ENCODE results near the gene MRC2.

MRC2 gene

DNA sequence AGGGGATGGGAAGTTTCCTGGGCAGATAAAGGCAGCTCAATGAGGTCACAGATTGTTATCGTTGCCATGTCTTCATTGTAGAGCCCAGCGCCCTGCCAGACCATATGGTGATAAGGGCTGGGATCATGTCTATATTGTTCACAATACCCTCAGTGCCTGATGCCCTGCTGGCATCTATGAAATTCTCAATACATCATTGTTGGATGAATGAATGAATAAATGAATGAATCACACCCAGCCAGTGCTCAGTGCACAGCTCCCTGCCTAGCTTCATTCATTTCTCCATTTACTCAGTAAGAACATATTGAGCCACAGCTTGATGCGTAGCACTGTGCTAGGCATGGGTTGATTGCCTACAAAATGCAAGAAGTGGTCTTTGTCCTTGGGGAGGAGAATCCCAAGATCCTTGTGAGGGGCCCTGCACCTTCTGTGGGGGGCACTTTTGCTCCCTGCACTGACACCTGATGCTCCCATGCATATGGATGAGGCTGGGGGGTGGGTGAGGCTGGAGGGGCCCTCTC is 29.7 kb downstream of the MRC2 start:
- H3K4me1 ChIP-seq (ENCODE audit: control insufficient read depth, insufficient read depth, low read length): peaks cover 40% of the 10 kb centered on the region
- no peaks in the 10 kb centered on the region for H3K36me3 ChIP-seq (ENCODE audit: control insufficient read depth, insufficient read depth, low read length, severe bottlenecking)
- H3K9me3 ChIP-seq (ENCODE audit: control insufficient read depth, low read length): peaks cover 8% of the 10 kb centered on the region
- DNase-seq (ENCODE audit: low read depth): no peak
- no peak overlapping the region for H3K9ac ChIP-seq (ENCODE audit: low read length)
- H3K27me3 ChIP-seq (replicated peaks; ENCODE audit: control insufficient read depth, insufficient read depth, low read length): no peaks in the 10 kb centered on the region
- no peak overlapping the region for H3K4me3 ChIP-seq (ENCODE audit: low read length)

DNA sequence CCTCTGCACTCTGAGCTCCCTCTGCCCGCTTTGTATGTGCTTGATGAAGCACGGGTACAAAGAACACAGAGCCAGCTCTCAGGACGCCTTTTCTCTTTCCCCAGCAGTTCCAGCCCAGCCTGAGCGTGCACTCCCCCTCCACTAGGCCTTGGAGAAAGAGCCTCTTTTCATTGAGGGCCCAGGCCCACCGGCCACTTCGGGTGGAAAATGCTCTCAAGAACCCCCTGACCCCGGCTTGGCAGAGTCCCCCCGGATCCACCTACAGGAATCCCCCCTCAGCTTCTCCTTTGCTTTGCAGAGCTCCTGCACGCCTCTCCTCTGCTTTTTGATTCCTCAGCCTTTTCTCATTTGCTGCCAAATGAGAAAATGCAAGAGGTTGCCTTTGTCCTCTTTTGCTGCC is 30.2 kb downstream of the MRC2 start:
- H3K4me3 ChIP-seq (ENCODE audit: low read length): no peak overlapping the region
- H3K4me1 ChIP-seq (ENCODE audit: control insufficient read depth, insufficient read depth, low read length): peaks cover 39% of the 10 kb centered on the region
- no peak for DNase-seq (ENCODE audit: low read depth)
- no peak overlapping the region for H3K9ac ChIP-seq (ENCODE audit: low read length)
- H3K36me3 ChIP-seq (ENCODE audit: control insufficient read depth, insufficient read depth, low read length, severe bottlenecking): no peaks in the 10 kb centered on the region
- H3K9me3 ChIP-seq (ENCODE audit: control insufficient read depth, low read length): peaks cover 8% of the 10 kb centered on the region
- no peaks in the 10 kb centered on the region for H3K27me3 ChIP-seq (replicated peaks; ENCODE audit: control insufficient read depth, insufficient read depth, low read length)

DNA sequence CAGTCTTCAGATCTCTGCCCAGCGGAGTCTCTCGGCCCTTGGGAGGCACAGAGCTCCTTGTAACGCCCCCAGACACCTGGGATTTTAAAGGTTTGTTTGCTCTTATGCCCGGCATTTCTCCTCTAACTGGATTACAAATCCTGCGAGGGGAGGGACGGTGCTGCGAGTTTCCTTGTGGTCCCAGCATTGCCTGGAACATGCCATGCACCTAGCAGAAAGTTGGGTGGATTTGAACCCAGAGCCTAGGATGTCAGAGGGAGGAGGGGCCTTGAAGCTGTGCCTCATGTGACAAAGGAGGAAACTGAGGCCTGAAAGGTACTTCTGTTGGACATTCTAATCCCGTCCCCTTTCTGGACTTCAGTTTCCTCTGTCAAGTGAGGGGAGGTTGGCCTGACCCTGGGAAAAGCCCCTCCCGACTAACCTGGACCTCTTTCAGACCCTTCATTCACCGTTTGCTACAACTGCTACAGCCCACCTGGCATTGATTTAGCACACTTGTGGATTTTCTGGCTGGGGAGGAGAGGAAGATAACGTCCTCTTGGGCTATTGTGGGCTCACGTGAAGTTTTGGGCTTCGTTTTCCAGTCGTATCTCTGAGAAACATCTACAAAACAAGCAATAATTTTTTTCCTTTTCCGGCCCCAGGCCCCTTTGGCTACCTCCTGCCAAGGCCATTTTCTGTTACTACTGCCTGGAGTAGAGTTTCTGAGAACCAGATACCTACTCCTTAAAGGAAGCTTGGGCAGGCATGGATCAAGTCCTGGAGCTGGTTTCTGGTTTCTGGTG is 30.9 kb downstream of the MRC2 start:
- DNase-seq (ENCODE audit: low read depth): no peak
- H3K27me3 ChIP-seq (replicated peaks; ENCODE audit: control insufficient read depth, insufficient read depth, low read length): no peaks in the 10 kb centered on the region
- peaks cover 8% of the 10 kb centered on the region for H3K9me3 ChIP-seq (ENCODE audit: control insufficient read depth, low read length)
- no peak overlapping the region for H3K4me3 ChIP-seq (ENCODE audit: low read length)
- no peak overlapping the region for H3K9ac ChIP-seq (ENCODE audit: low read length)
- no peaks in the 10 kb centered on the region for H3K36me3 ChIP-seq (ENCODE audit: control insufficient read depth, insufficient read depth, low read length, severe bottlenecking)
- peaks cover 38% of the 10 kb centered on the region for H3K4me1 ChIP-seq (ENCODE audit: control insufficient read depth, insufficient read depth, low read length)

DNA sequence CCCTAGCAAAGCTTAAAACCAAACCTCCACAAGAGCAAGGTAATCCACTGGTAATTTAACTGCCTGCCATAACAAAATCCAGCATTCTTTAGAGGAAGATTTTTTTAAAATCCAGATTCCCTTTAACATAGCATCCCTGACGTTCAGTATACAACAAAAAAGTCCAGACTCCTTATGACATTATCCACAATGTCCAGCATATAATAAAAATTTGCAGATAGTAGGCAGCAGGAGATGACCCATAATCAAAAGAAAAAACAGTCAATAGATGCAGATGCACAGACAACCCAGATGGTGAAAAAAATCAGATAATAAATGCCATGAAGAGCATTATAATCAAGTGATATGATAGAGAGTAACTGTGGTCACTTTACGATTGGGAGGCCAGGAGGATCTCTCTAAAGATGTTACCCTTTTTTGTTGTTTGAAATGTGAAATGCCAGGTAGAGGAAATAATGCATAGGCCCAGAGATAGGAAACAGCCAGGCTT is 33.2 kb downstream of the MRC2 start:
- peaks cover 8% of the 10 kb centered on the region for H3K9me3 ChIP-seq (ENCODE audit: control insufficient read depth, low read length)
- no peaks in the 10 kb centered on the region for H3K27me3 ChIP-seq (replicated peaks; ENCODE audit: control insufficient read depth, insufficient read depth, low read length)
- H3K36me3 ChIP-seq (ENCODE audit: control insufficient read depth, insufficient read depth, low read length, severe bottlenecking): no peaks in the 10 kb centered on the region
- H3K4me3 ChIP-seq (ENCODE audit: low read length): no peak overlapping the region
- H3K4me1 ChIP-seq (ENCODE audit: control insufficient read depth, insufficient read depth, low read length): peaks cover 24% of the 10 kb centered on the region
- DNase-seq (ENCODE audit: low read depth): no peak
- H3K9ac ChIP-seq (ENCODE audit: low read length): no peak overlapping the region

DNA sequence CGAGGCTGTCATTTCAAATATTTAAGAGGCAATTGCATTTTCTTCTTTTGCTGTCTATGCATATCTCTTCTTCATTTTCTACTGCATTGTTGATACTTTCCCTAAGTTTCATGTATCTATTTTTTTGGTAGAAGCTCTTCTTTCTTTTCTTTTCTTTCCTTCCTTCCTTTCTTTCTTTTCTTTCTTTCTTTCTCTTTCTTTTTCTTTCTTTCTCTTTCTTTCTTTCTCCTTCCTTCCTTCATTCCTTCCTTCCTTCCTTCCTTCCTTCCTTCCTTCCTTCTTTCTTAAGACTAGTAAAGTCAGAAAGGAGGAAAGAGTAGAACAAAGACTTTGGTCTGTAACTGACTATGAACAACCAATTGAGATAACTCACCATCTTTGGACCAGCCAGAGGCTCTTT is 33.9 kb downstream of the MRC2 start:
- DNase-seq (ENCODE audit: low read depth): no peak
- no peaks in the 10 kb centered on the region for H3K36me3 ChIP-seq (ENCODE audit: control insufficient read depth, insufficient read depth, low read length, severe bottlenecking)
- H3K9ac ChIP-seq (ENCODE audit: low read length): no peak overlapping the region
- peaks cover 22% of the 10 kb centered on the region for H3K4me1 ChIP-seq (ENCODE audit: control insufficient read depth, insufficient read depth, low read length)
- H3K9me3 ChIP-seq (ENCODE audit: control insufficient read depth, low read length): peaks cover 8% of the 10 kb centered on the region
- H3K4me3 ChIP-seq (ENCODE audit: low read length): no peak overlapping the region
- H3K27me3 ChIP-seq (replicated peaks; ENCODE audit: control insufficient read depth, insufficient read depth, low read length): no peaks in the 10 kb centered on the region

DNA sequence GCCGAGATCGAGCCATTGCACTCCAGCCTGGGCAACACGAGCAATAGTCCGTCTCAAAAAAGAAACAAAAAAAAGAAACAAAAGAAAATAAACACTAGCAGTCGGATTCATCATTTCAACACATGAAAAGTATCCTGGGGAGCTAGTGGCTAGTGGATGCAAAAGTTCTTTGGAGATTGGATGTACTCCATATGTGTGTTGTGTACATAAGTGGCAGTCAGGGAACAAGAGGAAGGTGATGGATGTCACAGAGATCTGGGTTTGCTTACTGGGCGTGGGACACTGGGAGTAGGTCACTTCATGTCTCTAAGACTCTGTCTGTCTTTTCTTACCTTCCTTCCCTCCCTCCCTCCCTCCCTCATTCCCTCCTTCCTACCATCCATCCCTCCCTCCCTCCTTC is 35.4 kb downstream of the MRC2 start:
- Histone ChIP-seq H3K36me3 (ENCODE audit: control insufficient read depth, insufficient read depth, low read length, severe bottlenecking) (peaks cover 8% of the 10 kb centered on the region), H3K9me3 (ENCODE audit: control insufficient read depth, low read length) (peaks cover 8% of the 10 kb centered on the region), H3K9ac (ENCODE audit: low read length) (no peak overlapping the region), H3K27me3 (replicated peaks; ENCODE audit: control insufficient read depth, insufficient read depth, low read length) (no peaks in the 10 kb centered on the region), H3K4me3 (ENCODE audit: low read length) (no peak overlapping the region), H3K4me1 (ENCODE audit: control insufficient read depth, insufficient read depth, low read length) (peaks cover 11% of the 10 kb centered on the region)
- no peak for DNase-seq (ENCODE audit: low read depth)

DNA sequence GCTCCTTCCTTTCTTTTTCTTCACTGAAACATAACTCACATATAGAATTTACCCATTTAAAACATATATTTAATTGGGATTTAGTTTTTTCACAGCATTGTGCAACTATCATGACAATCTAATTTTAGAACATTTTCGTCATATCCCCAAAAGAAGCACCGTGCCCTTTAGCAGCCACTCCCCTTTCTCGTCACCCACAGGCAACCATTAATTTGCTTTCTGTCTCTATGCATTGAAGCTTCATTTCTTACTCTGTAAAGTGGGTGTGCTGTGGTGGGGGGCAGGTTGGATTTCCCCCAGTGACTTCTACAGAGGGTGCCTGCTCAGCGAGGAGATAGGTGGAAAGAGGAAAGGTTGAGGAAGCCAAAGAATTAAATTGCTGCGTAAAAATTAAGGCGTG is 35.8 kb downstream of the MRC2 start:
- Histone ChIP-seq H3K9me3 (ENCODE audit: control insufficient read depth, low read length) (peaks cover 8% of the 10 kb centered on the region), H3K4me3 (ENCODE audit: low read length) (no peak overlapping the region), H3K27me3 (replicated peaks; ENCODE audit: control insufficient read depth, insufficient read depth, low read length) (no peaks in the 10 kb centered on the region), H3K4me1 (ENCODE audit: control insufficient read depth, insufficient read depth, low read length) (peaks cover 6% of the 10 kb centered on the region), H3K36me3 (ENCODE audit: control insufficient read depth, insufficient read depth, low read length, severe bottlenecking) (peaks cover 8% of the 10 kb centered on the region), H3K9ac (ENCODE audit: low read length) (no peak overlapping the region)
- DNase-seq (ENCODE audit: low read depth): no peak

DNA sequence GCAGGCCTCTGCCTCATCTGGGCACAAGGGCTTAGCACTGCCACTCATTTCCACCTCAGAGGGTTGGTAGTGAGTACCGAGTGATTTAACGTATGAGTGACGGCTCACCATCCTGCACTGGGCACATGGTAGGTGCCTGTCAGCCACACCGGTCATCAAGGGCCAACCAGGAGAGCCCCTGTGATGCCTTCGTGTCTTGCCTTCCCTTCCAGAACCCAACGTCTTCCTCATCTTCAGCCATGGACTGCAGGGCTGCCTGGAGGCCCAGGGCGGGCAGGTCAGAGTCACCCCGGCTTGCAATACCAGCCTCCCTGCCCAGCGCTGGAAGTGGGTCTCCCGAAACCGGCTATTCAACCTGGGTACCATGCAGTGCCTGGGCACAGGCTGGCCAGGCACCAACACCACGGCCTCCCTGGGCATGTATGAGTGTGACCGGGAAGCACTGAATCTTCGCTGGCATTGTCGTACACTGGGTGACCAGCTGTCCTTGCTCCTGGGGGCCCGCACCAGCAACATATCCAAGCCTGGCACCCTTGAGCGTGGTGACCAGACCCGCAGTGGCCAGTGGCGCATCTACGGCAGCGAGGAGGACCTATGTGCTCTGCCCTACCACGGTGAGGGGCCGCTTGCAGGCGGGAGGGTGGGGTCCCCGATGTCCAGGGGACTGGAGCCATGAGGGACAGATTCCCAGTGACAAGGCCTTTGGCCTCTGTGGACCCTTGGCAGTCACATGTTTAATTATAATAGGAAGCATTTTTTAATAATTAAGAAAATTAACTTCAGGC is 37.1 kb downstream of the MRC2 start:
- H3K9me3 ChIP-seq (ENCODE audit: control insufficient read depth, low read length): peaks cover 8% of the 10 kb centered on the region
- H3K36me3 ChIP-seq (ENCODE audit: control insufficient read depth, insufficient read depth, low read length, severe bottlenecking): peaks cover 8% of the 10 kb centered on the region
- H3K4me3 ChIP-seq (ENCODE audit: low read length): no peak overlapping the region
- H3K27me3 ChIP-seq (replicated peaks; ENCODE audit: control insufficient read depth, insufficient read depth, low read length): no peaks in the 10 kb centered on the region
- no peak for DNase-seq (ENCODE audit: low read depth)
- no peak overlapping the region for H3K9ac ChIP-seq (ENCODE audit: low read length)
- peaks cover 7% of the 10 kb centered on the region for H3K4me1 ChIP-seq (ENCODE audit: control insufficient read depth, insufficient read depth, low read length)

DNA sequence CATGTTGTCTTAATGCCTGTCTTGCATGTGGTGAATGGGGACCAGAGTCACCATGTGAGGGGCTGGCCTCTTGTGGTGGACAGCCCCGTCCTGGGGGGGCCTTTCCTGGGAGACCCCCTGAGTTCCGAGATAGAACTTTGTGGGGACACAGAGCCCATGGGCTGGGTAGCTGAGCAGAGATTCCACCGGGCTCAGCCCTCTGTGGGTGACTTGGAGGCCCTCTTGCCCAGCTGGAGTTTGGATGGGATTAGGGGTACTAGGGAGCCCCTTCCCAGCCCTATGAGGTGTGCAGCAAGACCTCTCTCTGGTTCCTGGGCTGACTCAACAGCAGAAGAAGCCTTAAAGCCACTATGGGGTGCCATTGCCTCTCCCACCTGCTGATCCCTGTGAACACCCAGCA is 38.1 kb downstream of the MRC2 start:
- Histone ChIP-seq H3K4me1 (ENCODE audit: control insufficient read depth, insufficient read depth, low read length) (peaks cover 7% of the 10 kb centered on the region), H3K36me3 (ENCODE audit: control insufficient read depth, insufficient read depth, low read length, severe bottlenecking) (peaks cover 16% of the 10 kb centered on the region), H3K4me3 (ENCODE audit: low read length) (no peak overlapping the region), H3K9ac (ENCODE audit: low read length) (no peak overlapping the region), H3K9me3 (ENCODE audit: control insufficient read depth, low read length) (peaks cover 6% of the 10 kb centered on the region), H3K27me3 (replicated peaks; ENCODE audit: control insufficient read depth, insufficient read depth, low read length) (no peaks in the 10 kb centered on the region)
- no peak for DNase-seq (ENCODE audit: low read depth)

DNA sequence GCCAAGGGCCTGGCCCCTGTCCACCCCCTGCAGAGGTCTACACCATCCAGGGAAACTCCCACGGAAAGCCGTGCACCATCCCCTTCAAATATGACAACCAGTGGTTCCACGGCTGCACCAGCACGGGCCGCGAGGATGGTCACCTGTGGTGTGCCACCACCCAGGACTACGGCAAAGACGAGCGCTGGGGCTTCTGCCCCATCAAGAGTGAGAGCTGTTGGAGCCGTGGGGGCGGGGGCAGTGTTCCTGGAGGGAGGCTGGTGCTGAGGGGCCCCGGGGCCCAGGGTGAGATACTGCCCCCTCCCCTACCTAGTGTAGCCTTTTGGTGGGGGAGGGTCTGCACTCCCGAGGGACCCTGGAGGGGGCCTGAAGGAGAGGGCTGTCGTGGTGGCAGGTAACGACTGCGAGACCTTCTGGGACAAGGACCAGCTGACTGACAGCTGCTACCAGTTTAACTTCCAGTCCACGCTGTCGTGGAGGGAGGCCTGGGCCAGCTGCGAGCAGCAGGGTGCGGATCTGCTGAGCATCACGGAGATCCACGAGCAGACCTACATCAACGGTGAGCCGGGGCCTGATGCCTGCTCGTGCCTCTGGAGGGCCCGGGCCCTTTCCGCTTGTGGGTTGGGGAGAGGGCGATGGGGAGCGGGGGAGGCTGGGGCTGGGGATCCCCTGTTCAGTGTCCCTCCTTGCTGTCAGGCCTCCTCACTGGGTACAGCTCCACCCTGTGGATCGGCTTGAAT is 38.8 kb downstream of the MRC2 start:
- DNase-seq (ENCODE audit: low read depth): no peak
- Histone ChIP-seq H3K4me3 (ENCODE audit: low read length) (no peak overlapping the region), H3K9me3 (ENCODE audit: control insufficient read depth, low read length) (no peaks in the 10 kb centered on the region), H3K9ac (ENCODE audit: low read length) (no peak overlapping the region), H3K27me3 (replicated peaks; ENCODE audit: control insufficient read depth, insufficient read depth, low read length) (no peaks in the 10 kb centered on the region), H3K4me1 (ENCODE audit: control insufficient read depth, insufficient read depth, low read length) (peaks cover 7% of the 10 kb centered on the region), H3K36me3 (ENCODE audit: control insufficient read depth, insufficient read depth, low read length, severe bottlenecking) (peaks cover 16% of the 10 kb centered on the region)
